ENCODE data around the gene COLEC11. TPM values are rescaled to one million over a fixed set of nuclear protein-coding genes. Genes with fewer than 3 reads are reported as not detected.

COLEC11 gene
- not detected in 2 replicates for total RNA-seq (2014; rRNA removed; shearing (Covaris generic))
- 1.1 and 1.7 TPM in 2 replicates for total RNA-seq (2022)
- Bru-seq, nascent RNA = percentile 32 among the genes with signal in this experiment
- percentile 31 among the genes with signal in this experiment for BruChase-seq, experiment 1, labeled RNA remaining after a 6-hour chase
- BruChase-seq, experiment 2, labeled RNA remaining after a 2-hour chase = percentile 32 among the genes with signal in this experiment
- long read RNA-seq, partial matches to known transcripts = 0 of 2 reads
- long read RNA-seq, other reads (novel, unspliced or antisense) = 2 of 2 reads

DNA sequence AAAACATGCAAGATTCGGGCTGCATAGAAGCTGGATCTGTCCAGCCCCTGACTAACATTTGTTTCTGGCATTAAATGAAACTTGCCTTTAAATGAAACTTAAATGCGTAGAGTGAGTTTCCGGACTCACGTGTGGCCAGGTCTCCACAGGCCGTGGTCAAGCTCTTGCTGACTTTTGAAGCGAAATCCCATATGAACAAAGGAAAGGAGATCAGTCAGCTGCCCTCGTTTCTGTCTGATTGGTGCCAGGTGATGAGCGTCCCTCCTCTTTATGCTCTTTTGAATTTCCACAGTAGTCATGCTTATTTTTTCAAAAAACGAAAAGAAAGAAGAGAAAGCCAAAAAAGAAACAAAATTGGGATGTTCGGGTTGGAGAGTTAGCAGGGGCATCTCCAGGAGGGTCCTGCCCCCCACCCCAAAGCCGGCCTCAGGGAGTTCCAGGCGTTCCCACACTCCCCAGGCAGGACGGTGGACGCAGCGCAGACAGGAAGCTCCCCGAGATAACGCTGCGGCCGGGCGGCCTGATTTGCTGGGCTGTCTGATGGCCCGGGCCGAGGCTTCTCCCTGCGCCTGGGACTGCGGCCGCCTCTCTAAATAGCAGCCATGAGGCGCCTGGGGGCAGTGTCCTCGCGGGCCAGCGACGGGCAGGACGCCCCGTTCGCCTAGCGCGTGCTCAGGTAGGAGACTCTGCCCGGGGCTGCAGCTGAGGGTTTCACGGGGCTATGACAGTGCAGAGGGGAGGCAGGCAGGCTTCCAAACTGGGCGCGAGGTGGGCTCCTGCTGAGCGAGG, at the start of gene COLEC11:
COLEC11 (plus strand) TSS at position 620 of the 789 bp plus-strand sequence. CDS start 9,229 bp downstream, outside the sequence.
- TF ChIP-seq, protein P1, sequence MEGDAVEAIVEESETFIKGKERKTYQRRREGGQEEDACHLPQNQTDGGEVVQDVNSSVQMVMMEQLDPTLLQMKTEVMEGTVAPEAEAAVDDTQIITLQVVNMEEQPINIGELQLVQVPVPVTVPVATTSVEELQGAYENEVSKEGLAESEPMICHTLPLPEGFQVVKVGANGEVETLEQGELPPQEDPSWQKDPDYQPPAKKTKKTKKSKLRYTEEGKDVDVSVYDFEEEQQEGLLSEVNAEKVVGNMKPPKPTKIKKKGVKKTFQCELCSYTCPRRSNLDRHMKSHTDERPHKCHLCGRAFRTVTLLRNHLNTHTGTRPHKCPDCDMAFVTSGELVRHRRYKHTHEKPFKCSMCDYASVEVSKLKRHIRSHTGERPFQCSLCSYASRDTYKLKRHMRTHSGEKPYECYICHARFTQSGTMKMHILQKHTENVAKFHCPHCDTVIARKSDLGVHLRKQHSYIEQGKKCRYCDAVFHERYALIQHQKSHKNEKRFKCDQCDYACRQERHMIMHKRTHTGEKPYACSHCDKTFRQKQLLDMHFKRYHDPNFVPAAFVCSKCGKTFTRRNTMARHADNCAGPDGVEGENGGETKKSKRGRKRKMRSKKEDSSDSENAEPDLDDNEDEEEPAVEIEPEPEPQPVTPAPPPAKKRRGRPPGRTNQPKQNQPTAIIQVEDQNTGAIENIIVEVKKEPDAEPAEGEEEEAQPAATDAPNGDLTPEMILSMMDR (conservative IDR thresholded peaks at IDR 0.05; ENCODE audit: low read length) = no peak
- TF ChIP-seq EZH2phosphoT487 (IDR thresholded peaks at IDR 0.05; ENCODE audit: borderline replicate concordance, low read depth, low read length) = no peak
- no peaks in the 10 kb centered on the region for H4K20me1 ChIP-seq (ENCODE audit: insufficient read depth, low read length)
- intact Hi-C loops (cut with micrococcal nuclease; ENCODE audit: unreplicated experiment) = no loop called here
- H2AFZ ChIP-seq (ENCODE audit: low read length) = no peak within 1 kb of the TSS
- H3K4me3 ChIP-seq (ENCODE audit: low read depth, low read length, poor library complexity, severe bottlenecking) = no peak within 1 kb of the TSS
- no peaks in the 10 kb centered on the region for H3K4me1 ChIP-seq (ENCODE audit: insufficient read depth, low read length, poor library complexity, severe bottlenecking)
- H3K9me2 ChIP-seq (ENCODE audit: insufficient read depth, low read length) = no peaks in the 10 kb centered on the region
- no peak for DNase-seq (ENCODE audit: low spot score)
- BruUV-seq (replicated peaks) = no TSS peak
- ChIA-PET CTCF (ENCODE audit: unreplicated experiment) (interaction anchor here (0.5 kb wide), 1 partner anchor 1314 kb away, joined by 7 read pairs; no protein-coding TSS in a partner anchor), POLR2A (interaction anchor here (0.6 to 1.7 kb wide), 3 partner anchors 12 to 75 kb away, joined by 3 to 4 read pairs (median 3); partner anchors contain the start of gene ADI1)
- no peaks in the 10 kb centered on the region for H3K36me3 ChIP-seq (ENCODE audit: insufficient read depth, low read length)
- no peaks in the 10 kb centered on the region for H3K79me2 ChIP-seq (ENCODE audit: insufficient read depth, low read depth, low read length)
- no peak within 1 kb of the TSS for H3K4me2 ChIP-seq (ENCODE audit: low read length)
- H3K9me3 ChIP-seq (ENCODE audit: low read length) = no peaks in the 10 kb centered on the region
- no peak within 1 kb of the TSS for H3K27ac ChIP-seq (ENCODE audit: low read depth, low read length, poor library complexity, severe bottlenecking)

DNA sequence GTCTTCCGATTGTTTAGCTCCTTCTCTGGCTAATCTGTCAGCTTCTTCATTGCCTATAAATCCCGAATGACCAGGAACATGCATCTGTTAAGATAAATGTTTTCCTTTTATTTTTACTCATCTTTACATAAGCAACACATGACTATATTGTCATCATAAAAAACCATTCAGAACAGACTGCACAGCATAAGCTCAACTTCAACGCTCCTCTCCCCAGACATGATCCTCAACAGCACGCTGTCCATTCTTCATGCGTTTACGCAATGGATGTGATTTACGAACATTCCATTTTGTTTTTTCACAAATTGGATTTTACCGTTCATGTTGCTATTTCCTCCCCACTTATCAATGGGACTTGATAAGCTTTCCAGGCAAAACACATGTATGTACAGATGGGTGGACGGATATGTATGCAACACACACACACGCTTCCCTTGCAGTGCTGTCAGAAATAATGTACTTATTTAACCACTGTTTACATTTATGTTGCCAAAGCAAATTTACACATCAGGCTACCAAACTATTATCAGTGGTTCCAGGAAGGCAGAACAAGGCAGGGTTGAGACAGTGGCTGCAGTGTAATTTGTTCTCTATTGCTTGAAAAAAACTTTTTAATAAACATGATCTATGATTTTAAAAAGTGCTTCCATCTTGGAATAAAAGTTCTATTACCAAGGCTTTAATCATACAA, 49.0 kb upstream of the COLEC11 start:
- ChIA-PET POLR2A (interaction anchor here (1.1 kb wide), 1 partner anchor 12 kb away, joined by 3 read pairs; the partner anchor contains the start of gene RNASEH1), CTCF (ENCODE audit: unreplicated experiment) (no interaction called here)
- Histone ChIP-seq H4K20me1 (ENCODE audit: insufficient read depth, low read length) (no peaks in the 10 kb centered on the region), H3K9me2 (ENCODE audit: insufficient read depth, low read length) (no peaks in the 10 kb centered on the region), H3K79me2 (ENCODE audit: insufficient read depth, low read depth, low read length) (peaks cover 5% of the 10 kb centered on the region; the same call in 1 of the 2 replicates), H2AFZ (ENCODE audit: low read length) (no peak overlapping the region), H3K27ac (ENCODE audit: low read depth, low read length, poor library complexity, severe bottlenecking) (no peak overlapping the region), H3K36me3 (ENCODE audit: insufficient read depth, low read length) (peaks cover 97% of the 10 kb centered on the region), H3K4me1 (ENCODE audit: insufficient read depth, low read length, poor library complexity, severe bottlenecking) (no peaks in the 10 kb centered on the region), H3K4me3 (ENCODE audit: low read depth, low read length, poor library complexity, severe bottlenecking) (no peak overlapping the region), H3K4me2 (ENCODE audit: low read length) (no peak overlapping the region), H3K9me3 (ENCODE audit: low read length) (no peaks in the 10 kb centered on the region)
- no peak for TF ChIP-seq EZH2phosphoT487 (IDR thresholded peaks at IDR 0.05; ENCODE audit: borderline replicate concordance, low read depth, low read length)
- TF ChIP-seq, protein P1 (conservative IDR thresholded peaks at IDR 0.05; ENCODE audit: low read length) = no peak
- BruUV-seq (replicated peaks) = no TSS peak
- intact Hi-C loops (cut with micrococcal nuclease; ENCODE audit: unreplicated experiment) = no loop called here
- no peak for DNase-seq (ENCODE audit: low spot score)

All from OCI-LY7 (cell line).